HUES64 (cell line): ENCODE measurements around the gene COL23A1.
"Not testable (repeated sequence)": the region's sequence is repeated elsewhere in the genome, so short reads cannot be mapped to it uniquely, and the experiment has no call there.

Experiments
- H3K27ac ChIP-seq: 2 replicates; pipeline ENCODE4 v1.7.0; 2013; ENCODE audit warnings: low read depth, low read length, inconsistent platforms
- H3K27me3 ChIP-seq: 2 replicates; pipeline ENCODE4 v1.6.1; 2013; ENCODE audit warnings: mild to moderate bottlenecking, low read length; ENCODE audit not compliant: insufficient read depth
- H3K36me3 ChIP-seq: 2 replicates; pipeline ENCODE4 v1.6.1; 2013; ENCODE audit warnings: mild to moderate bottlenecking, low read length; ENCODE audit not compliant: insufficient read depth
- H3K4me1 ChIP-seq: 2 replicates; pipeline ENCODE4 v1.6.1; 2013; ENCODE audit warnings: mild to moderate bottlenecking, low read length, moderate library complexity; ENCODE audit not compliant: insufficient read depth
- H3K4me3 ChIP-seq: 2 replicates; pipeline ENCODE4 v1.5.1; 2013; ENCODE audit warnings: mild to moderate bottlenecking, low read length, moderate library complexity
- H3K9ac ChIP-seq: 2 replicates; pipeline ENCODE4 v1.6.1; 2013; ENCODE audit warnings: mild to moderate bottlenecking, low read depth, low read length
- H3K9me3 ChIP-seq: 2 replicates; pipeline ENCODE4 v1.6.1; 2013; ENCODE audit warnings: low read depth, low read length; ENCODE audit not compliant: insufficient read depth
- WGBS: fragments of 150-250, 120-280 bp; methylation state at CpG from one replicate; pipeline ENCODE4 v1.1.7; 2013; ENCODE audit warnings: missing lambda C conversion rate; 5-methylcytosine and 5-hydroxymethylcytosine counted together

The COL23A1 gene

DNA sequence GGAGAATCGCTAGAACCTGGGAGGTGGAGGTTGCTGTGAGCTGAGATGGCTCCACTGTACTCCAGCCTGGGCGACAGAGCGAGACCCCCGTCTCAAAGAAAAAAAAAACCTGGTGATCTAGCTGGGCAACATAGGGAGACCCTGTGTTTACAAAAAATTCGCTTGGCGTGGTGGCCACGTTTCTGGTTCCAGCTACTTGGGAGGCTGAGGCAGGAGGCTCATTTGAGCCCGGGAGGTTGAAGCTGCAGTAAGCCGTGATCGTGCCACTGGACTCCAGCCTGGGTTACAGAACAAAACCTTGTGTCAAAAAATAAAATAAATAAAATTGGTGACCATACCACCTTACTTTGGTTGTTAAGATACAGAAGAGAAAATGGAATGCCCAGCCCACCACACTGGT is 387.7 kb downstream of the COL23A1 start:
- Histone ChIP-seq H3K4me3 (no peak overlapping the region), H3K36me3 (peaks cover 23% of the 10 kb centered on the region), H3K4me1 (peaks cover 13% of the 10 kb centered on the region), H3K27me3 (peaks cover 8% of the 10 kb centered on the region; the same call in 1 of the 2 replicates), H3K9me3 (no peaks in the 10 kb centered on the region), H3K27ac (no peak overlapping the region), H3K9ac (no peak overlapping the region)
- 97% methylated on average over 10 of the region's 10 CpGs for WGBS

DNA sequence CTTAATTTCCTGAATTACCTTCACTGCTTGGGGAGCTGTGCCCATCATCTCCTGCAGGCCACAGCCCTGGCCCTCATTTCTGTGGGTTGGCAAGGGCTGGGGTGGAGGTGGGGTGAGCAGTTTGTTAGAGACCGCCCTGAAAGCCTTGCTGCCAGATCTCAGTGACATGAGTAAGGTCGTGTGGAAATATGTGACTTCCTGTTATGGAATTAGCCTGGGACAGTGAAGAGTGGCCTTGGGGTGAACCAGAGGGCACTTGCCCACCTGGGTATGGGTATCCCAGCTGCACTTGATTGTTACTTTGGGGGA is 388.3 kb downstream of the COL23A1 start:
- Histone ChIP-seq H3K27ac (no peak overlapping the region), H3K4me1 (peaks cover 10% of the 10 kb centered on the region), H3K36me3 (peaks cover 16% of the 10 kb centered on the region), H3K9me3 (no peaks in the 10 kb centered on the region), H3K27me3 (peaks cover 8% of the 10 kb centered on the region; the same call in 1 of the 2 replicates), H3K4me3 (no peak overlapping the region), H3K9ac (no peak overlapping the region)
- WGBS, result 74% methylated on average over 2 of the region's 2 CpGs

DNA sequence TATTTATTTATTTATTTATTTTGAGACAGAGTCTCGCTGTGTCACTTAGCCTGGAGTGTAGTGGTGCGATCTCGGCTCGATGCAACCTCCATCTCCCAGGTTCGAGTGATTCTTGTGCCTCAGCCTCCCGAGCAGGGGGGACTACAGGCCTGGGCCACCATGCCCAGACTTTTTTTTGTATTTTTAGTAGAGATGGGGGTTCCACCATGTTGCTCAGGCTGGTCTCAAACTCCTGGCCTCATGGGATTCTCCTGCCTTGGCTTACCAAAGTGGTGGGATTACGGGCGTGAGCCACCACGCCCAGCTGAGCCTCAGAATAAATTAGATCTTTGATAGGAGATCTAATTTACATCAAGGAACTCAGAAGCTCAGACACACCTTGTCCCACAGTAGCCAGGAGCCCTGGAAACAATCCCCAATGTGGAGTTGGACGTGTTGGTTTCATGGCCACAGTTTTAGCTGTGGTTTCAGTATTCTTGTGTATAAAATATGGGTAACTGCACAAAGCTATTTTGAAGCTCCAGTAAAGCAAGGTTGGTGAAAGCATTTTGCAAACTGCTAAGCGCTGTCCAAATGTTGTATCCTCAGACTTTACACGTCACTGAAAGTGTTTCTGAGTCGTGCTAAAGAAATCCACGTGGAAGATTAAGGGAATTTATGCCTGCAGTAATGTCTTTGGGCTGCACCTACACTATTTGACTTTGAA is 388.8 kb downstream of the COL23A1 start:
- H3K9ac ChIP-seq, result no peak overlapping the region
- no peak overlapping the region for H3K27ac ChIP-seq
- H3K4me1 ChIP-seq, result peaks cover 8% of the 10 kb centered on the region
- no peaks in the 10 kb centered on the region for H3K9me3 ChIP-seq
- WGBS, result 94% methylated on average over 14 of the region's 14 CpGs
- peaks cover 8% of the 10 kb centered on the region; the same call in 1 of the 2 replicates for H3K27me3 ChIP-seq
- peaks cover 11% of the 10 kb centered on the region for H3K36me3 ChIP-seq
- no peak overlapping the region for H3K4me3 ChIP-seq

DNA sequence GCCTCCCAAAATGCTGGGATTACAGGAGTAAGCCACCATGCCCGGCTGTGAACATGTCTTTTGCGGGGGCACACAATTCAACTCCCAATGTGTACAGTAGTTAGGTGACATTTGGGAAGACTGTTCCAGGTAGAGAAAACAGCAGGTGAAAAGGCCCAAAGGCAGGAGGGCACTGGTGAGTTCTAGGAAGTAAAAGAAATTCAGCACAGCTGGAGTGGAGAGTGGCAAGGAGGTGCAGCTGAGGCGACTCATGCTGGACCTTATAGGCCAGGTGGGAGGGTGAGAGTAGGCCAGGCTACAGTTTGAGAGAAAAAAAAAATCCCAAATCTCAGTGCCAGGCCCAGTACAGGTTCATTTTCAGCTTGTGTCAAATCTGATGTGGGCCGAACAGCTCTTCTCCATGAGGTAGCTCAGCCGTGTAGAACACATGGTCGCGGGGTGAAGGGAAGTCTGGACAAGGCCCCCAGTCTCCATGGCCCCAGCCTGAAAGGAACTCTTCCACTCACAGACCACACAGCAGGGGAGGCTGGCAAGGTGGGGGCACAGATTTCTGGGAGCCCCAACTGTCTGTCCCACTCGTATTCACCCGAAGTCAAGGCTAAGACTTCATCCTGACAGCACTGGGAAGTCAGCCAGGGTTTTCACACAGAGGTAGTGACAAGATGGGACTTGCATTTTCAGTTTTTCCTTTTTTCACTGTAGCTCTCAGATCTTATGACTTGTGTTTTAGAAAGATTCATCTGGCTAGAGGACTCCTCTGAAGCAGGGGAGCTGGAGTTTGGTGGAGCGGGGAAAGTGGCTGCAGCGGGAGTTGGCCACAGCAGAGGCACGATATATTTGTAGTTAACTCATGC is 390.4 kb downstream of the COL23A1 start:
- 86% methylated on average over 12 of the region's 12 CpGs for WGBS
- Histone ChIP-seq H3K27me3 (peaks cover 8% of the 10 kb centered on the region; the same call in 1 of the 2 replicates), H3K27ac (no peak overlapping the region), H3K9ac (no peak overlapping the region), H3K4me1 (peaks cover 3% of the 10 kb centered on the region; the same call in 1 of the 2 replicates), H3K4me3 (no peak overlapping the region), H3K9me3 (no peaks in the 10 kb centered on the region), H3K36me3 (no peaks in the 10 kb centered on the region)

DNA sequence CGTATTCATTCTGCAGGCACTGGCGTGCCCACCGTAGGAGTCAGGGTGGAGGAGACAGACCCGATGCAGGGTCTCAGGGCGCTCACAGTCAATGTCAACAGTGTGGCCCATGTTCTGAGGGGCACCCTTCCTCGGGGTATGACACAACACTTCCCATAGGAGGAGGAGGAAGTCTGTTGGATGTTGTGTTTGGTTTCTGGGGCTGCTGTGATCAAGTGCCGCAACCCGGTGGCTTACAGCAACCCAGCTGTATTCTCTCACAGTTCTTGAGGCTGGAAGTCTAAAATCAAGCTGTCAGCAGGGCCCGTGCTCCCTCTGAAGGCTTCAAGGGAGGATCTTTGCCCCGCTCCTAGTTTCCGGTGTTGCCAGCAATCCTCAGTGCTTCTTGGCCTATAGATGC is 391.5 kb downstream of the COL23A1 start:
- no peak overlapping the region for H3K9ac ChIP-seq
- H3K27ac ChIP-seq, result no peak overlapping the region
- H3K4me1 ChIP-seq, result peaks cover 3% of the 10 kb centered on the region; the same call in 1 of the 2 replicates
- H3K27me3 ChIP-seq, result peaks cover 8% of the 10 kb centered on the region; the same call in 1 of the 2 replicates
- H3K9me3 ChIP-seq, result no peaks in the 10 kb centered on the region
- WGBS, result 93% methylated on average over 11 of the region's 11 CpGs
- no peaks in the 10 kb centered on the region for H3K36me3 ChIP-seq
- H3K4me3 ChIP-seq, result no peak overlapping the region

DNA sequence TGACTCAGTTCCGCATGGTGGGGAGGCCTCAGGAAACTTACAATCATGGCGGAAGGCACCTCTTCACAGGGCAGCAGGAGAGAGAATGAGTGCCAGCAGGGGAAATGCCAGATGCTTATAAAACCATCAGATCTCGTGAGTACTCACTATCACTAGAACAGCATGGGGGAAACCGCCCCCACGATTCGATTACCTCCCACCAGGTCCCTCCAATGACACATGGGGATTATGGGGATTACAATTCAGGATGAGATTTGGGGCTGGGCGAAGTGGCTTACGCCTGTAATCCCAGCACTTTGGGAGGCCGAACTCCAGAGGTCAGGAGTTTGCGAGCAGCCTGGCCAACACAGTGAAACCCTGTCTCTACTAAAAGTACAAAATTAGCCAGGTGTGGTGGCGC is 392.0 kb downstream of the COL23A1 start:
- not testable (repeated sequence) for H3K27ac ChIP-seq, H3K9ac ChIP-seq, H3K36me3 ChIP-seq, H3K4me3 ChIP-seq, H3K4me1 ChIP-seq, H3K27me3 ChIP-seq, H3K9me3 ChIP-seq
- 80% methylated on average over 11 of the region's 11 CpGs for whole genome bisulfite sequencing

DNA sequence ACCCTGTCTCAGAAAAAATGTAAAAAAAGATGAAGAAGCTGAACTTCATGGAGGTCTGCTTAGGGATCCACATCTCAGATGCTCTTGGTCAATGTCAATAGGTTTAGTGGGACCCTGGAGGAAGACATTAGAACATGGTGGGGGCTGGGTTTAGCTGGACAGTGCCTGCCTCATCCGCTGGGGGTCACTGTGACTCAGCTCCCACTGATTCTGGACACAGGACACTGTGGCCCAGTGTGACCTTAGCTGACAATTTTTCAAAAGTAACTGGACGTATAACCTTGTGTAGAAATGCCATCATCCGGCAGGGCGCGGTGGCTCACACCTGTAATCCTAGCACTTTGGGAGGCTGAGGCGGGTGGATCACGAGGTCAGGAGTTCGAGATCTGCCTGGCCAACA is 393.2 kb downstream of the COL23A1 start:
- Histone ChIP-seq H3K9ac (no peak overlapping the region), H3K27me3 (peaks cover 6% of the 10 kb centered on the region; the same call in 1 of the 2 replicates), H3K4me3 (no peak overlapping the region), H3K27ac (no peak overlapping the region), H3K9me3 (no peaks in the 10 kb centered on the region), H3K36me3 (no peaks in the 10 kb centered on the region), H3K4me1 (peaks cover 3% of the 10 kb centered on the region; the same call in 1 of the 2 replicates)
- WGBS, result 82% methylated on average over 8 of the region's 8 CpGs

DNA sequence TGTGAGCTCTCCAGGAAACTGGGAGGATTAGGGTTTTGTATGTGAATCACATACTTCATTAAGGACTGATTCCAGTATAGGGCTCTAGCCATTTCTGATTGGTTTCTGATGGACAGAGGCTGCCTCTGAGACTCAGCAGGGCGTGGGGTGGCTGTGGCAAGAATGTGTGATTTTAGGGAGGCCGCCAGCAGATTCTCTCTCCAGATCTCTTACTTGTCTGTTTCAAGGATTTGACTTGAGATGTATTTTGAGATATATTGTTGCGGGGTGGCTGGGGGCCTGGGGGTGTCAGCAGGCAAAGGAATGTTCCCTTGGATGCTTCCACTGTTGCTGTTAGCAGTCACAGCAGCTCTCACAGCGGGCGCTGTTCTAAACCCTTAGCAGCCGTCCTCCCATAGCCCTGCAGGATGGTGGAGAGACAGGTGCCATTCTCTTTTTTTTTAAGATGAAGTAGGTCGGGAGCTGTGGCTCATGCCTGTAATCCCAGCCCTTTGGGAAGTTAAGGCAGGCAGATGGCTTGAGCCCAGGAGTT is 393.8 kb downstream of the COL23A1 start:
- WGBS, result 75% methylated on average over 7 of the region's 7 CpGs
- H3K27ac ChIP-seq, result no peak overlapping the region; the same call in 1 of the 2 replicates
- no peak overlapping the region for H3K9ac ChIP-seq

DNA sequence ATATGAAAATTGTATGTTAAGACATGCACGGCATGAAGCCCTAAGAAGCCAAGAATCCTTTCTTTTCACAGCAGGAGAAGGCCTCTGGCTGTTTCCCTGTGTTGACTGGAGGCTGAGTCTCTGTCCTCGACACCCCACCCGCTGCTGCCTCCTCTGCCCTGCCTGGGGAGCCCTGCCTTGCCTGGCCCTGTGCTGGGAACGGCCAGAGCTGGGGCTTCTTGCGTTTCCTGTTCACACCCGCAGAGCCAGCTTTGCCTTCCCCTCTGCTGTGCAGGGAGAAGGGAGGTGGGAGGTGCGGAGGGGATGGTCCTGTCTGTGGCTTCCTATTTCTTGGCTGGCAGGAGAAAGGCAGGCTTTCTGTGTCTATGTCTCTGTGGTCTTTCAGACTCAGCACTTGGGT is 396.2 kb downstream of the COL23A1 start:
- Histone ChIP-seq H3K4me1 (peaks cover 3% of the 10 kb centered on the region; the same call in 1 of the 2 replicates), H3K9ac (no peak overlapping the region), H3K36me3 (no peaks in the 10 kb centered on the region), H3K27me3 (no peaks in the 10 kb centered on the region), H3K27ac (no peak overlapping the region), H3K9me3 (no peaks in the 10 kb centered on the region), H3K4me3 (no peak overlapping the region)
- WGBS, result 61% methylated on average over 7 of the region's 7 CpGs

More for the DNA sequence above, 393.8 kb downstream of the COL23A1 start:
- Histone ChIP-seq H3K9me3 (no peaks in the 10 kb centered on the region), H3K4me1 (peaks cover 3% of the 10 kb centered on the region; the same call in 1 of the 2 replicates), H3K4me3 (no peak overlapping the region), H3K36me3 (no peaks in the 10 kb centered on the region), H3K27me3 (peaks cover 4% of the 10 kb centered on the region; the same call in 1 of the 2 replicates)

DNA sequence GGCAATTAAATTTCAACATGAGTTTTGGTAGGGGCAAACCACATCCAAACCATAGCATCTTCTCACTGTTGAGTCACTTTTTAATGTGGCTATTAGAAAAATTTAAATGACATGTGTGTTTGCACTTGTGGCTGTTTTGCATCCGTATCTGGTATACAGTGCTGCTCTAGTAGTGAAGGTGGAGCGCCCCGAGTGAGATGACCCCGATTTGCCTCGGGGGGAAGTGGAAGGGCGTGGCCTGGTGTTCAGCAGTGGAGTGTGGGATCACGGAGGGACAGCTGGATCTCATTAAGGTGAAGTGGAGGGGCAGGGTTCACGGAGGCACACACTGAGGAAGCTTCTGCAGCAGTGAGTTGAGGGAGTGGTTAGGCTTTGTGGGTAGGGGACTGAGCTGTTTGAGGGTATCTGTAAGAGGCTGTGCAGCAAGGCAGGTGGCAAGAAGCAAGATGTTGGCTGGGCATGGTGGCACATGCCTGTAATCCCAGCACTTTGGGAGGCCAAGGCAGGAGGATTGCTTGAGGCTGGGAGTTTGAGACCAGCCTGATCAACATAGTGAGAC is 396.9 kb downstream of the COL23A1 start:
- 92% methylated on average over 8 of the region's 8 CpGs for WGBS
- Histone ChIP-seq H3K27me3 (no peaks in the 10 kb centered on the region), H3K36me3 (no peaks in the 10 kb centered on the region), H3K9ac (no peak overlapping the region), H3K27ac (no peak overlapping the region), H3K9me3 (no peaks in the 10 kb centered on the region), H3K4me3 (no peak overlapping the region), H3K4me1 (peaks cover 3% of the 10 kb centered on the region; the same call in 1 of the 2 replicates)

DNA sequence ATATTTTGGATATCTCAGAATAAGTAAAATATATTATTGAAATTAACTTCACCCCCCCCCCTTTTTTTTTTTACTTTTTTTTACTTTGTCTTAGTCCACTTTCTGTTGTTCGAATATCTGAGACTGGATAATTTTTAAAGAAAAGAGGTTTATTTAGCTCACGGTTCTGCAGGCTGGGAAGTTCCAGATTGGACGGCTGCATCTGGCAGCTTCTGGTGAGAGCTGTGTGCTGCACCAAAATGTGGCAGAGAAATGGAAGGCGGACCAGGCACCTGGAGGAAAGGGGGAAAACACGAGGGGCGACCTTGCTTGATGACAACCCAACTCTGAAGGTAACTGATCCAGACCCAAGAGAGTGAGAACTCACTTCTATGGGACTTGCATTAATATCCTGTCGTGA is 397.4 kb downstream of the COL23A1 start:
- whole genome bisulfite sequencing, result 90% methylated on average over 7 of the region's 7 CpGs
- H3K36me3 ChIP-seq, result no peaks in the 10 kb centered on the region
- no peaks in the 10 kb centered on the region for H3K9me3 ChIP-seq

More for the DNA sequence above, 397.4 kb downstream of the COL23A1 start:
- peaks cover 3% of the 10 kb centered on the region; the same call in 1 of the 2 replicates for H3K4me1 ChIP-seq
- H3K4me3 ChIP-seq, result no peak overlapping the region
- no peaks in the 10 kb centered on the region for H3K27me3 ChIP-seq
- H3K27ac ChIP-seq, result no peak overlapping the region
- H3K9ac ChIP-seq, result no peak overlapping the region
